HepG2 (cell line): ENCODE results near the gene SLC4A11. TPM values are rescaled to one million over a fixed set of nuclear protein-coding genes. Genes with fewer than 3 reads are reported as not detected.

Experiments used
- ARID3A ChIP-seq: IDR thresholded peaks from 2 replicates; pipeline ENCODE4 v1.6.1; 2012; ENCODE audit warnings: low read depth, low read length, improper control_type of control experiment
- ATRX ChIP-seq: sonication (generic); formaldehyde crosslinking; IDR thresholded peaks from 2 replicates; pipeline ENCODE4 v1.4.0; 2020; ENCODE audit warnings: missing genetic modification reagents, borderline replicate concordance
- DR1 ChIP-seq: sonication (generic); formaldehyde crosslinking; IDR thresholded peaks from 2 replicates; pipeline ENCODE4 v1.8.0; 2021; ENCODE audit warnings: mild to moderate bottlenecking, missing genetic modification reagents, inconsistent platforms
- NFE2L1 ChIP-seq: sonication (generic); formaldehyde crosslinking; IDR thresholded peaks from 2 replicates; pipeline ENCODE4 v1.4.0; 2020; ENCODE audit warnings: missing genetic modification reagents, mild to moderate bottlenecking, borderline replicate concordance
- ONECUT2 ChIP-seq: sonication (generic); formaldehyde crosslinking; IDR thresholded peaks from 2 replicates; pipeline ENCODE4 v1.4.0; 2020; ENCODE audit warnings: missing genetic modification reagents
- PCBP1 ChIP-seq: fragments of 200-400 bp; formaldehyde crosslinking; IDR thresholded peaks from 2 replicates; pipeline ENCODE4 v1.6.1; 2017; ENCODE audit warnings: mild to moderate bottlenecking, low read depth, low read length, borderline replicate concordance
- PRDM4 ChIP-seq: sonication (generic); formaldehyde crosslinking; IDR thresholded peaks from 2 replicates; pipeline ENCODE4 v1.9.0; 2021; ENCODE audit warnings: missing genetic modification reagents, borderline replicate concordance
- SKIL ChIP-seq: sonication (generic); formaldehyde crosslinking; IDR thresholded peaks from 2 replicates; pipeline ENCODE4 v1.8.0; 2022; ENCODE audit warnings: missing genetic modification reagents, mild to moderate bottlenecking, moderate library complexity, borderline replicate concordance
- SMAD1 ChIP-seq: sonication (generic); formaldehyde crosslinking; IDR thresholded peaks from 2 replicates; pipeline ENCODE4 v1.4.0; 2020; ENCODE audit warnings: missing genetic modification reagents, low read depth, mild to moderate bottlenecking, borderline replicate concordance
- ZMYM4 ChIP-seq: sonication (generic); formaldehyde crosslinking; IDR thresholded peaks from 2 replicates; pipeline ENCODE4 v1.8.1; 2023; ENCODE audit warnings: mild to moderate bottlenecking, missing genetic modification reagents
- ZNF274 ChIP-seq: sonication (generic); formaldehyde crosslinking; IDR thresholded peaks from 2 replicates; pipeline ENCODE4 v1.5.1; 2020; ENCODE audit warnings: mild to moderate bottlenecking, missing genetic modification reagents
- ZNF276 ChIP-seq: sonication (generic); formaldehyde crosslinking; IDR thresholded peaks from 2 replicates; pipeline ENCODE4 v1.4.0; 2020; ENCODE audit warnings: mild to moderate bottlenecking, low read depth, missing genetic modification reagents
- ZNF460 ChIP-seq: sonication (generic); formaldehyde crosslinking; IDR thresholded peaks from 2 replicates; pipeline ENCODE4 v1.5.1; 2020; ENCODE audit warnings: missing genetic modification reagents, mild to moderate bottlenecking, borderline replicate concordance
- ZNF572 ChIP-seq: sonication (generic); formaldehyde crosslinking; IDR thresholded peaks from 2 replicates; pipeline ENCODE4 v1.5.1; 2020; ENCODE audit warnings: mild to moderate bottlenecking, missing genetic modification reagents
- ZNF747 ChIP-seq: sonication (generic); formaldehyde crosslinking; IDR thresholded peaks from 2 replicates; pipeline ENCODE4 v1.8.1; 2023; ENCODE audit warnings: missing genetic modification reagents, mild to moderate bottlenecking, borderline replicate concordance
- ZNF784 ChIP-seq: sonication (generic); formaldehyde crosslinking; IDR thresholded peaks from 2 replicates; pipeline ENCODE4 v1.5.1; 2020; ENCODE audit warnings: missing genetic modification reagents, mild to moderate bottlenecking, borderline replicate concordance
- polyA plus RNA-seq, 8 experiments: library from polyadenylated mRNA; depleted of rRNA in 3 of 8; stranded (reverse) in 7 of 8; unstranded in 1 of 8; fragments of >200 nt; fragmentation: Illumina TruSeq in 4 of 8; extraction: Trizol in 4 of 8; gene quantifications; 2 replicates each; pipeline versions ENCODE4 v1.2.1 to v1.2.3, GENCODE V29; 2011 to 2016; ENCODE audit warnings: low read depth in 4 of 8, missing spikeins in 1 of 8, mixed read lengths in 1 of 8; ENCODE audit not compliant: insufficient read depth in 1 of 8
- total RNA-seq, 5 experiments: library from RNA; depleted of rRNA; stranded (reverse); fragments of >200 nt; fragmentation: Illumina TruSeq; extraction: Trizol; gene quantifications; 2 replicates each; pipeline ENCODE4 v1.2.3, GENCODE V29; 2016; ENCODE audit warnings: low read depth in 1 of 5

Gene SLC4A11
- total and polyA plus RNA-seq, 2 of the 13 experiments (the other 11 are each of a cell fraction or from before 2014, with no cell fraction given): 3.9 to 27.0 TPM

- TF ChIP-seq ATRX (CRISPR knock-in tag) (0 out of 2 replicates have a peak, but pooled peaks have one; percentile 28), PCBP1 (0 out of 2 replicates have a peak, but pooled peaks have one; percentile 54), ARID3A (peak; percentile 63; the same call in 1 of the 2 replicates), ZNF274 (CRISPR knock-in tag) (peak; percentile 95), NFE2L1 (CRISPR knock-in tag) (no peak), SKIL (CRISPR knock-in tag) (no peak), ZNF460 (CRISPR knock-in tag) (no peak; the same call in 1 of the 2 replicates), ZMYM4 (CRISPR knock-in tag) (peak; percentile 92), SMAD1 (peak; percentile 37; the same call in 1 of the 2 replicates), ZNF572 (peak; percentile 42; the same call in 1 of the 2 replicates), ZNF747 (CRISPR knock-in tag) (peak; percentile 93), DR1 (CRISPR knock-in tag) (peak; percentile 78), PRDM4 (CRISPR knock-in tag) (peak; percentile 32; the same call in 1 of the 2 replicates), ZNF784 (CRISPR knock-in tag) (peak; percentile 96), ONECUT2 (CRISPR knock-in tag) (peak; percentile 61; the same call in 1 of the 2 replicates), ZNF276 (CRISPR knock-in tag) (peak; percentile 93)
Observed at GRCh38 chr20:3204124-3204794, 34.7 kb downstream of the SLC4A11 start, which contains the start of gene DDRGK1 (continued).
